ENCODE data around the gene ZNHIT3. TPM values are rescaled to one million over a fixed set of nuclear protein-coding genes. Genes with fewer than 3 reads are reported as not detected.
A peak's percentile ranks its signal among the peaks of the same experiment; 100 is the strongest.
"Not testable (repeated sequence)": the region's sequence is repeated elsewhere in the genome, so short reads cannot be mapped to it uniquely, and the experiment has no call there.

The ZNHIT3 gene
- polyA plus RNA-seq, 3 donors from 2014 or later, result 77.2 to 99.9 (median 91.5) TPM

DNA sequence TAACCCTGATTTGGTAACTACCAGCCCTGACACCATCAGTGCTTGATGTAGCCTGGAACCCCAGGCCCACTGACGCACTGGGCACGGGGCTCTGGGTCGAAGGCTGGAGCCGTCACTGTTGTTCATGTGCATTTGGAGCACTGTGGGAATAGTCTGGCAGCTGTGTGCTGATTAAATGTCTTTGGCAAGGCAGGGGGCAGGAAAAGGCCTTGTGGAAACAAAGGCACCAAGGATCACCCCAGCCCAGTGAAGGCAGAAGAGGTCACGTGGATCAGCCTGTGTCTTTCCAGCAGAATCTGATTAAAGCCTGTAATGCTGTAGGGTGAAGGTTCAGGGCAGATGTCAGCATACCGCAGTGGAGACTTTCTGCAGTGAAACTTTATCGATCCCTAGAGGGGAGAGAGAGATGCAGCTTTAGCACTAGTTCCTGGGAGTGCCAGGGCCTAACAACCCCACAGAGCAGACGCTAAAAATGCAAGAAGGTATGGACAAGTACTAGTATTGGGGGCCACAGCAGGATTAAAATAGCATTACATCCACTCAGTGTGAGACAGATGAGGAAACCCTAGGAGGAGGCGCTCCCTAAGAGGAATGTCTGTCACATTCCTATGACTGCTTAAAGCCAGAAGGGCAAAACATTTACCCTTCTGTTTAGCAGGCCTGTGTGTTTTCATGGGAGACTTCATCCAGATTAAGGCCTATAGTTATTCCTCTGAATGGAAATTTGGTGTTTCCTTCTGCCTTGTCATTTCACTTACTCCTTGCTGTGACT, 9.7 kb downstream of the ZNHIT3 start:
- Mint-ChIP-seq H3K4me1 (peaks cover 5 to 19% of the 10 kb centered on the region in 2 donors), H3K36me3 (peaks cover 14 to 35% (median 19%) of the 10 kb centered on the region in 3 donors), H3K27me3 (ENCODE audit: low read depth in 3 of 3) (no peaks in the 10 kb centered on the region), H3K4me3 (no peak overlapping the region), H3K27ac (peak overlapping the region in 1 of 6 donors; percentile 49), H3K9me3 (no peaks in the 10 kb centered on the region)
- no peak for DNase-seq

DNA sequence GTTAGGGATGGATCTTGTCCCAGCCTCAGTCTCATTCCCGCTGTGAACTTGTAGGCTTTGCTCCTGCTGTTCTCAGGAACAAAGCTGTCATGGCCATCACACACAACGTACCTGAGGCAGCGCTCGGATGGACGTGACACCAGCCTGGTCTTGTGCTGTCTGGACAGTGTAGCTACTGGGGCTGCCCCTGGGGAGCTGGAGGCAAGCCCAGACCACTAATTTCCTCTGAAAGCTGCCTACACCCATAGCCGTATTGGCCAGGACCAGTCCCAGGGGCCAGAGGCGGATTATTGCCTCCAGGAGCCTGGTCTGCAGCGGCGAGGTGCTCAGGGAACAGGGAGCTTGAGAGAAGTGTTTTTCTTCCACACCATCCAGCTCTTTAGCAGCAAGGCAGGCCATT, 11.7 kb downstream of the ZNHIT3 start:
- Mint-ChIP-seq H3K27me3 (ENCODE audit: low read depth in 3 of 3) (no peaks in the 10 kb centered on the region), H3K9me3 (no peaks in the 10 kb centered on the region), H3K27ac (no peak overlapping the region), H3K36me3 (peaks cover 7 to 29% (median 19%) of the 10 kb centered on the region in 3 donors), H3K4me3 (no peak overlapping the region), H3K4me1 (peaks cover 0 to 6% of the 10 kb centered on the region in 2 donors)
- DNase-seq, result no peak

DNA sequence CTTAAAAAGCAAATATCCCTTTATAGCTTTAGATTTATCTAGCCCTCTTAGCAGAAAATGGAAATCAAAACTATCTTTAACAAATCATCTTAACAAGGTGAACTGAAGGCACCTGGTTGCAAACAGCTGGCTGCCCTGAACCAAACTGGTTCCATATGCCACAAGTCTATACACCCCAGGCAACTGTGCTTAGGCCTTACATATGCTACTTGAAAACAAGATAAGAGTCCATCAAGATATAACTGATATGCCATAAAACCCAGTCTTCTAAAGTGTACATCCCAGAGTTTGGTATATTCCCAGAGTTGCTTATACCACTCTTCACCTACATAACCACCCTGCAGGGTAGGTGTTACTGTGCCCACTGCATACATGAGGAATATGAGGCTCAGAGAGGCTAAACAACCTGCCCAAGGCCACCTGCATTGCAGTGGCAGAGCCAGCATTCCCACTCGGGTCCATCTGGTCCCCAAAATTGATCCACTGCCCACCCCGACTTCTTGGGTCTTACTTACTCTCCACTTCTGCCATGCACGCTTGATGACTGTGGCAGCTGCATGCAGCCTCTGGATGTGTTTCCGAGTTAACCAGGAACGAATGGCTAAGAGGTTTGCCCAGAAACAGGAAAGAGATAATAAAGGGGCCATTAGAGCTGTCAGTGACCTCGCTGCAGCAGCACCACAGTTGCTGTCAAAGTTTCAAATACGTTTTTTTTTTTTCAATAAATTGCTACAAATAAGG, 12.2 kb downstream of the ZNHIT3 start:
- peak overlapping the region in 1 of 6 donors; percentile 27 for H3K27ac Mint-ChIP-seq
- peaks cover 7 to 34% (median 19%) of the 10 kb centered on the region in 3 donors for H3K36me3 Mint-ChIP-seq
- peaks cover 0 to 6% of the 10 kb centered on the region in 2 donors for H3K4me1 Mint-ChIP-seq
- H3K27me3 Mint-ChIP-seq (ENCODE audit: low read depth in 3 of 3), result peaks cover 0 to 2% (median 0%) of the 10 kb centered on the region in 3 donors
- H3K4me3 Mint-ChIP-seq, result no peak overlapping the region
- DNase-seq, result no peak
- H3K9me3 Mint-ChIP-seq, result no peaks in the 10 kb centered on the region

DNA sequence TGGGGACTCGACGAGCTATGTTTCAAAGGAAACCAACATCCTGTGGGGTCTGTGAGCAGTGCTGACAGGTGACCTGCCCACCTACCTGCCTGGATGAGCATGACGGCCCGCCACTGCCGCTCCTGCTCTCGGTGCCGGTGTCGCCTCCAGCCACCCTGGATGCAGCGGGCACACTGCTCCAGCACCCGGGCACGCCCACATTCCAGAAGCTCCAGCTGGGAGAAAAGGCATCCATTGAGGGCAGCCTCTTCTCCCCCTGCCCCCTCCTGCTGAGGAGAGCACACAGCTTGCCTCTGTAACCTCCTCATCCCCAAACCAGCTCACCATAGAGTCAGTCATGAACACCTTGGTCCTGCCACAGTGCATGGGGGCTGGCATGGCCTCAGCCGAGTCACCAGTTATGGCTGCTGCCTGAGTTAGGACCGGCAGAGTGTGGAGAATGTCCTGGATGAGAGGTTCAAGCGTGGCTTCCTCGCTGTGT, 14.3 kb downstream of the ZNHIT3 start:
- Mint-ChIP-seq H3K4me1 (no peaks in the 10 kb centered on the region), H3K27ac (no peak overlapping the region), H3K4me3 (no peak overlapping the region), H3K36me3 (peaks cover 8 to 34% (median 10%) of the 10 kb centered on the region in 3 donors), H3K9me3 (no peaks in the 10 kb centered on the region), H3K27me3 (ENCODE audit: low read depth in 3 of 3) (peaks cover 0 to 2% (median 0%) of the 10 kb centered on the region in 3 donors)
- DNase-seq, result no peak

DNA sequence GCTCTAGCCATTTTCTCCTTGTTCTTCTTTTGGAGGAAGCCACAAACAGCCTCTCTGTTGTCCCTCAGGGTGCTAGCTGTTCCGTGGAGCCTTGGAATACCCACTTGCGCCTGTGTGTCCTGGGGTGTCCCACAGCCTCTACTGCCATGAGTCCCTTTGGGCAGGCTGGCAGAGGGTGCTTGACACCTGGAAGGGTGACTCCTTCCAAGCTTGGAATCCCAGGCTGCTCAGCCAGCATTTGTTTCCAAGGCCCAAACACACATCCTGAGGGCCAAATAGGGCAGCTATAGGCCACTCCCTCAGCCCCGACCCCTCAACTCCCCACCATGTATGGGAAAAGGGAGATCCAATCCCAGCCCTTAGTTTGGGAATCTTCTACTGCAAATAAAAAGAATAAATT, 14.9 kb downstream of the ZNHIT3 start:
- Mint-ChIP-seq H3K36me3 (peaks cover 4 to 30% (median 10%) of the 10 kb centered on the region in 3 donors), H3K27me3 (ENCODE audit: low read depth in 3 of 3) (peaks cover 0 to 2% (median 0%) of the 10 kb centered on the region in 3 donors), H3K9me3 (no peaks in the 10 kb centered on the region), H3K4me3 (no peak overlapping the region), H3K4me1 (no peaks in the 10 kb centered on the region), H3K27ac (no peak overlapping the region)
- no peak for DNase-seq

DNA sequence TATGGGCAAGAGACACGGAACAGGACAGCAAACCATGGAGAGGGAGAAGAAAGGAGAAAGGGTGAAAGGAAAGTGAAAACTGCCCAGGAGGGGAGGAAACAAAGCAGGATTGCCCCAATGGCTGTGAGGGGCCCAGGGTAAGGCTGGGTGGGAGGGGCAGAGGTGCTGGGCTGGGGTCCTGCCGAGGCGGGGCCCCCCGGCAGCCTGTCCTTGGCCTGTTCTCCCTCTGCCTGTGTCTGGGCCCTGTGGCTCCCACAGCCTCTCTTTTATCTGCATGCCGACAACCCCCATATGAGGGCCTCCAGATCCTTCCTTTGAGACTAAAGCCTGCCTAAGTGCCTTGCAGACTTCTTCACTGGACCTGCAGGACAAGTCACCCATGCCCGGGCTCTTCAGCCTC, 15.5 kb downstream of the ZNHIT3 start:
- DNase-seq, result no peak
- H3K27ac Mint-ChIP-seq, result peak overlapping the region in 1 of 6 donors; percentile 66
- no peaks in the 10 kb centered on the region for H3K9me3 Mint-ChIP-seq
- no peaks in the 10 kb centered on the region for H3K4me1 Mint-ChIP-seq
- H3K4me3 Mint-ChIP-seq, result no peak overlapping the region
- H3K27me3 Mint-ChIP-seq (ENCODE audit: low read depth in 3 of 3), result peaks cover 0 to 2% (median 1%) of the 10 kb centered on the region in 3 donors
- peaks cover 0 to 25% (median 14%) of the 10 kb centered on the region in 3 donors for H3K36me3 Mint-ChIP-seq

DNA sequence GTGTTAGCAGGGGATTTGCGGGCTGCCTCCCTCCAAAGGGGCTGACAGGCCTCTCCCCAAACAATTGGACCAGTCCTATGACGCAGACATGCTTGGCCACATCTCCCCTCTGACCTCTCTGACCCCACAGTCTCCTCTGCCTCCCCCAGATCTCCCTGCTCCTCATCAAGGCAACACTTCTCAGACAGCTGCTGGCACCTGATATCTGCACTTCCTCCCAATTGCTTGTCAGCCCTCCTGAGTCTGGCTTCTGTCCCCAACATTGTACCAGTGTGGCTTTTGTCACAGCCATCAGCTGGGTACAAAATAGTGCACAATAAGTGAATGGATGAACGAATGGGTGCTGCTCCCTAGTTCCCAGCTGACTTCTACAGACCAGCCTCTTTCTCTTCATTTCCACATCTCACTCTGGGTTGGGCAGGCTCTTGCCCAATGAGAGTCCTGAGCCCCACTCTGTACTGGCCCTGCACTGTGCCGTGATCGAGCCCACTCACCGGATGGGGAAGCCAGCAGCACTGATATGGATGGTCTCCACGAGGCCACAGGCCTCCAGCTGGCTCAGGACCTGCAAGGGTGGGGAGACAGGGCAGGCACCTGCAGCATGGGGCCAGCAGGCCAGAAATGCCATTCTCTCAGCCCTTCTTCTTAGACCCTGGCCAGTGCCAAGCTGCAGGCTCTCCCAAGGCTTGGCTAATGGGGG, 17.1 kb downstream of the ZNHIT3 start:
- DNase-seq, result no peak
- Mint-ChIP-seq H3K4me1 (no peaks in the 10 kb centered on the region), H3K36me3 (peaks cover 0 to 23% (median 14%) of the 10 kb centered on the region in 3 donors), H3K27ac (peak overlapping the region in 1 of 6 donors; percentile 48), H3K27me3 (ENCODE audit: low read depth in 3 of 3) (peaks cover 0 to 2% (median 1%) of the 10 kb centered on the region in 3 donors), H3K4me3 (no peak overlapping the region), H3K9me3 (no peaks in the 10 kb centered on the region)

DNA sequence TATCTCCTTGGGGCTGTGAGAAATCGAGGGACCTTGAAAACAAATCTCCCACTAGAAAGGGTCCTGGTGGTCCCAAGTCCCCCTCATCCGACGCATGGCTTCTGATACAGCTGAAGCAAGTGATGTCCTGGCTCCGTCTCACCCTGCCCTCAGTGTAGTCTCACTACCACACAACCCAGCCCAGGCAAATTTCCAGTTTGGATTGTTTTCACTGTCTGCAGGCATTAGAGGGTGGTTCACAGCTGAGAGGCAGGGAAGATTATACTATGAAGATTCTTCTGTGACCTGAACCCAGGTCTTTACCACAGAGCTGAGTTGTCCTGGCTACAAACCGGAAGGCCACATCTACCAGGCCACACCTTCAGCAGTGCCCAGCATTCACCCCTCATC, 17.7 kb downstream of the ZNHIT3 start:
- H3K4me1 Mint-ChIP-seq, result no peaks in the 10 kb centered on the region
- no peak overlapping the region for H3K27ac Mint-ChIP-seq
- no peaks in the 10 kb centered on the region for H3K9me3 Mint-ChIP-seq
- peaks cover 0 to 24% (median 14%) of the 10 kb centered on the region in 3 donors for H3K36me3 Mint-ChIP-seq
- H3K27me3 Mint-ChIP-seq (ENCODE audit: low read depth in 3 of 3), result peaks cover 0 to 2% (median 1%) of the 10 kb centered on the region in 3 donors
- H3K4me3 Mint-ChIP-seq, result no peak overlapping the region
- DNase-seq, result no peak

DNA sequence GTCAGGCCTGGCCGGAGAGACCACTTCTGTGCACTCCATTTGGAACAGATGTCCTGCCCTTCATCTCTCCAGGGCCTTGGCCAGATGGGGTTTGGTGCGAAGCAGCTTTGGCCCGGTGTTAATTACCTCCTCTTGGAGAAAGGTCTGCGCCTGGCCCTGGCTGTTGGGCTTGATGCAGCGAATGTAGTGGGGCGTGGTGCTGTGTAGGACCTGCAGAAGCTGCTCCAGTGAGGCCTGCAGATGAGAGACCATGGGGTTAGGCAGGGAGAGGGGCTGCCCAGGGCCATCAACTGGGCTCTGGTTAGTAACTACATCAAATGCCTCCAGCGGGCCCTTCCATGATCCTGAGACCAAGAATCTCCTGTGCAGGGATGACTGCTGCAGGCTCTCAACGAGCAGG, 18.7 kb downstream of the ZNHIT3 start:
- no peak overlapping the region for H3K4me3 Mint-ChIP-seq
- peaks cover 0 to 32% (median 14%) of the 10 kb centered on the region in 3 donors for H3K36me3 Mint-ChIP-seq
- H3K27ac Mint-ChIP-seq, result no peak overlapping the region
- H3K4me1 Mint-ChIP-seq, result no peaks in the 10 kb centered on the region
- DNase-seq, result no peak
- peaks cover 0 to 2% (median 1%) of the 10 kb centered on the region in 3 donors for H3K27me3 Mint-ChIP-seq (ENCODE audit: low read depth in 3 of 3)
- H3K9me3 Mint-ChIP-seq, result no peaks in the 10 kb centered on the region

DNA sequence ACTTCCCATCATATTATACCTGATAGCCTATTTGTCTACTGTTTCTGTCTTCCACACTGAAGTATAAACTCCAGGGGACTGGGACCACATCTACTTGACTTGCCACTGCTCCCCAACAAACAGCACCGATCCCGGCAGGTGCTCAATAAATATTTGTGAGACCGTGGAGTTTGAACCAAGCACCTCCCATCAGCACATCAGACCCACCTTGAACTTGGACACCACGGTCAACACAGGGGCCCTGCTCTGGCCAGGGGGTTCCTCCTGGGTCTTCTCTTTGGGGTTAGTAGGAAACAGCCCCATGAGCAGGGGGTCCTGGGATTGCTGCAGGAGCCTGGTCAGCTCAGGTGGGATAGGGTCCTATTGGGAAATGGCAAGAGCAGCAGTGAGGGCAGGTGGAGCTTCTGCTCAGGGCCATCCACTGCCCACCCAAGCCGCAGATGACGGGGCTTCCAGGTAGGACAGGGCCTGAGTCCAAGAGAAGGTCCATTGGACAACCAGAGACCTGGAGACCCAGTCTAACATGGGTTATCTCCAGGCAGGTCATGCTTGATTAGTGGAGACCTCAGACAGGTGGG, 19.9 kb downstream of the ZNHIT3 start:
- H3K27me3 Mint-ChIP-seq (ENCODE audit: low read depth in 3 of 3), result peaks cover 0 to 2% (median 1%) of the 10 kb centered on the region in 3 donors
- DNase-seq, result no peak
- no peaks in the 10 kb centered on the region for H3K4me1 Mint-ChIP-seq
- peaks cover 0 to 35% (median 19%) of the 10 kb centered on the region in 3 donors for H3K36me3 Mint-ChIP-seq
- H3K9me3 Mint-ChIP-seq, result no peaks in the 10 kb centered on the region
- H3K4me3 Mint-ChIP-seq, result no peak overlapping the region
- H3K27ac Mint-ChIP-seq, result no peak overlapping the region

DNA sequence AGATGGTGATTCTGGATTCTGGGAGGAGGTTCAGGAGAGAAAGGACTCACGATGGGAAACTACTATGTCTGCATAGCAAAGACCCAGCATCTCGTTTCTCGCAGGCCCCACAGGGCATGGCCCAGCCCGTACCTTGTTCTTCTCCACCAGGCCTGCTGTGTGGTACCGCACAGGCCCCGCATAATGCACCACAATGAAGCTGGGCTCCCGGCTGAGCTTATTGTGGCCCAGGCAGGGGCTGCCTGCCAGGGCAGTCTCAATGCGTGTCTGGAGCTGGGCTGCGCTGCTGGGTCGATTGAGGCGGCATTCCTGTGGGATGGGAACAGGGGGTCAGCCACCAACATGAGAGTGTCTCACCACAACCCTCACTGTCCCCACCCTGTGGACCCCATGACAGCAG, 20.4 kb downstream of the ZNHIT3 start:
- Mint-ChIP-seq H3K4me1 (no peaks in the 10 kb centered on the region), H3K27ac (no peak overlapping the region), H3K36me3 (peaks cover 0 to 35% (median 19%) of the 10 kb centered on the region in 3 donors), H3K27me3 (ENCODE audit: low read depth in 3 of 3) (peaks cover 0 to 2% (median 1%) of the 10 kb centered on the region in 3 donors), H3K9me3 (no peaks in the 10 kb centered on the region), H3K4me3 (no peak overlapping the region)
- no peak for DNase-seq

DNA sequence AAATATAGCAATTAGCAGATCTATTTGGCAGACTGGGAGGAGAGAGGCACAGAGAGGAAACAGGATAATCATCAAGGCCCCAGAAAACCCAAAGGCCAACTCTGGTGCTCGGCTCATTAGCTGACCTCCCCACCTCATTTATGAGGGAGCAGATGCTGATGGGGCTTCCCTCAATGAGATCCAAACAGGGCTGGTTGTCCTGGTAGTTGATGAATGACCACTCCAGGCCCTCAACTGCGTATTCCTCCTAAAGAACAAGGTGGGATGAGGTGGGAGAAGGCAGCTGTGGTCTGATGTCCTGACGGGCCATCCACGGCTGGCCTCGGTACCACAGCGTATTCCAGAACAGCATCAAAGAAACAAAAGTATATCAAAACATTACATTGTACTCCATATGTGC, 20.8 kb downstream of the ZNHIT3 start:
- Mint-ChIP-seq H3K36me3 (peaks cover 0 to 33% (median 19%) of the 10 kb centered on the region in 3 donors), H3K9me3 (no peaks in the 10 kb centered on the region), H3K4me3 (no peak overlapping the region), H3K4me1 (no peaks in the 10 kb centered on the region), H3K27ac (no peak overlapping the region), H3K27me3 (ENCODE audit: low read depth in 3 of 3) (peaks cover 0 to 2% (median 1%) of the 10 kb centered on the region in 3 donors)
- DNase-seq, result no peak

DNA sequence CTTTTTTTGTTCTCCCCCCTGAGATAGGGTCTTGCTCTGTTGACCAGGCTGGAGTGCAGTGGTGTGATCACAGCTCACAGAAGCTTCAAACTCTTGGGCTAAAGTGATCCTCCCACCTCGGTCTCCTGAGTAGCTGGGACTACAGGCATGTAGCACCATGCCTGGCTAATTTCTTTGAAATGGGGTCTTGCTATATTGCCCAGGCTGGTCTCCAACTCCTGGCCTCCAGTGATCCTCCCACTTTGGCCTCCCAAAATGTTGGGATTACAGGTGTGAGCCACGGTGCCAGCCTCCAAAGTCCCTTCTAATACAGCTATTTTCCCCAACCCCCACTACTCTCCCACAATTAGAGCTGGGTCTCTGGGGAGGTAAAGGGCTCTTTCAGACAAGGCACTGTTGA, 22.0 kb downstream of the ZNHIT3 start:
- not testable (repeated sequence) for H3K4me3 Mint-ChIP-seq; H3K27ac Mint-ChIP-seq; DNase-seq; H3K4me1 Mint-ChIP-seq; H3K9me3 Mint-ChIP-seq; H3K27me3 Mint-ChIP-seq (ENCODE audit: low read depth in 3 of 3)
- H3K36me3 Mint-ChIP-seq, result peaks cover 0 to 35% (median 19%) of the 10 kb centered on the region in 3 donors
